ENCODE data around the gene NOTCH2.

- TF ChIP-seq, protein P1, sequence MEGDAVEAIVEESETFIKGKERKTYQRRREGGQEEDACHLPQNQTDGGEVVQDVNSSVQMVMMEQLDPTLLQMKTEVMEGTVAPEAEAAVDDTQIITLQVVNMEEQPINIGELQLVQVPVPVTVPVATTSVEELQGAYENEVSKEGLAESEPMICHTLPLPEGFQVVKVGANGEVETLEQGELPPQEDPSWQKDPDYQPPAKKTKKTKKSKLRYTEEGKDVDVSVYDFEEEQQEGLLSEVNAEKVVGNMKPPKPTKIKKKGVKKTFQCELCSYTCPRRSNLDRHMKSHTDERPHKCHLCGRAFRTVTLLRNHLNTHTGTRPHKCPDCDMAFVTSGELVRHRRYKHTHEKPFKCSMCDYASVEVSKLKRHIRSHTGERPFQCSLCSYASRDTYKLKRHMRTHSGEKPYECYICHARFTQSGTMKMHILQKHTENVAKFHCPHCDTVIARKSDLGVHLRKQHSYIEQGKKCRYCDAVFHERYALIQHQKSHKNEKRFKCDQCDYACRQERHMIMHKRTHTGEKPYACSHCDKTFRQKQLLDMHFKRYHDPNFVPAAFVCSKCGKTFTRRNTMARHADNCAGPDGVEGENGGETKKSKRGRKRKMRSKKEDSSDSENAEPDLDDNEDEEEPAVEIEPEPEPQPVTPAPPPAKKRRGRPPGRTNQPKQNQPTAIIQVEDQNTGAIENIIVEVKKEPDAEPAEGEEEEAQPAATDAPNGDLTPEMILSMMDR (optimal IDR thresholded peaks at IDR 0.05 in 1 of 3, IDR thresholded peaks at IDR 0.05 in 1 of 3, conservative IDR thresholded peaks at IDR 0.05 in 1 of 3; ENCODE audit: extremely low read depth in 1 of 3, insufficient read depth in 2 of 3, low read length in 3 of 3): no peak
- no peak for TF ChIP-seq EZH2 (IDR thresholded peaks at IDR 0.05; ENCODE audit: low read length)
Observed at GRCh38 chr1:119975006-119975405, 94.5 kb downstream of the NOTCH2 start.
